SK-N-SH (cell line): ENCODE measurements around the gene IFITM5. TPM values are rescaled to one million over a fixed set of nuclear protein-coding genes. Genes with fewer than 3 reads are reported as not detected.
"Not testable (repeated sequence)": the region's sequence is repeated elsewhere in the genome, so short reads cannot be mapped to it uniquely, and the experiment has no call there.

Source experiments
- CTCF ChIA-PET: fragments of 300-600, 350-600 bp; formaldehyde crosslinking; extraction: SDS; loops from one replicate; lab custom pipeline; 2021; lab: Yijun Ruan, JAX
- POLR2A ChIA-PET: fragments of 350-600 bp; sonication (Branson Sonifier 250); formaldehyde crosslinking; extraction: SDS; loops from one replicate; lab custom pipeline; 2020; ENCODE audit warnings: antibody characterized with exemption, inconsistent platforms; lab: Yijun Ruan, JAX
- DNase-seq: peaks from one replicate; pipeline ENCODE4 v3.0.0; 2012
- H2AFZ ChIP-seq: fragments of 200-600 bp; sonication (generic); 2 replicates; pipeline ENCODE4 v1.8.1; 2016; ENCODE audit warnings: antibody characterized with exemption, mild to moderate bottlenecking, low read depth
- H3F3A ChIP-seq: fragments of 200-600 bp; sonication (generic); replicated peaks from 2 replicates; pipeline ENCODE3; 2016; ENCODE audit warnings: antibody characterized with exemption, mild to moderate bottlenecking; ENCODE audit not compliant: insufficient read depth
- H3K27ac ChIP-seq, 2 experiments: fragments of 200-500 bp in 1 of 2; fragments of 200-600 bp in 1 of 2; sonication (Bioruptor generic) in 1 of 2; sonication (generic), shearing (Covaris generic) in 1 of 2; 2 replicates each; pipeline versions ENCODE4 v1.5.1 to v1.6.1; 2014 to 2016; ENCODE audit warnings: low read depth in 2 of 2, inconsistent platforms in 1 of 2, low read length in 1 of 2, mild to moderate bottlenecking in 1 of 2, mixed read lengths in 1 of 2
- H3K27me3 ChIP-seq: fragments of 200-600 bp; sonication (generic), shearing (Covaris generic); 2 replicates; pipeline ENCODE4 v1.6.1; 2016; ENCODE audit warnings: mixed run types; ENCODE audit not compliant: insufficient read depth
- H3K36me3 ChIP-seq, 2 experiments: fragments of 200-500 bp in 1 of 2; fragments of 200-600 bp in 1 of 2; sonication (Bioruptor generic) in 1 of 2; sonication (generic) in 1 of 2; replicated peaks in 1 of 2; 2 replicates each; pipeline versions ENCODE3 to v1.5.1; 2014 to 2016; ENCODE audit warnings: low read length in 1 of 2, mild to moderate bottlenecking in 1 of 2; ENCODE audit not compliant: insufficient read depth in 2 of 2, control insufficient read depth in 1 of 2
- H3K4me1 ChIP-seq, 2 experiments: fragments of 200-500 bp in 1 of 2; fragments of 200-600 bp in 1 of 2; sonication (Bioruptor generic) in 1 of 2; sonication (generic), shearing (Covaris generic) in 1 of 2; 2 replicates each; pipeline versions ENCODE4 v1.5.1 to v1.6.1; 2014 to 2016; ENCODE audit warnings: low read depth in 1 of 2, low read length in 1 of 2, mixed run types in 1 of 2; ENCODE audit not compliant: insufficient read depth in 2 of 2, control insufficient read depth in 1 of 2
- H3K4me2 ChIP-seq: fragments of 200-600 bp; sonication (generic), shearing (Covaris generic); 2 replicates; pipeline ENCODE4 v1.6.1; 2017; ENCODE audit warnings: mixed run types
- H3K4me3 ChIP-seq, 2 experiments: fragments of 200-500 bp in 1 of 2; fragments of 200-600 bp in 1 of 2; sonication (Bioruptor generic) in 1 of 2; sonication (generic), shearing (Covaris generic) in 1 of 2; 2 replicates each; pipeline versions ENCODE4 v1.5.1 to v1.8.1; 2014 to 2016; ENCODE audit warnings: low read depth in 2 of 2, inconsistent platforms in 1 of 2, low read length in 1 of 2, mild to moderate bottlenecking in 1 of 2, mixed read lengths in 1 of 2, moderate library complexity in 1 of 2
- H3K79me2 ChIP-seq: fragments of 200-600 bp; sonication (generic); 2 replicates; pipeline ENCODE4 v1.8.1; 2017; ENCODE audit warnings: mild to moderate bottlenecking; ENCODE audit not compliant: insufficient read depth
- H3K9ac ChIP-seq: fragments of 200-600 bp; sonication (generic); 2 replicates; pipeline ENCODE4 v1.6.1; 2017; ENCODE audit warnings: mixed run types
- H3K9me2 ChIP-seq: fragments of 200-600 bp; sonication (generic); 2 replicates; pipeline ENCODE4 v1.6.1; 2017; ENCODE audit warnings: mixed run types
- H3K9me3 ChIP-seq: fragments of 200-600 bp; sonication (generic); 2 replicates; pipeline ENCODE4 v1.6.1; 2017; ENCODE audit warnings: mixed run types, mild to moderate bottlenecking, moderate library complexity
- H4K20me1 ChIP-seq: fragments of 200-600 bp; sonication (generic); 2 replicates; pipeline ENCODE4 v1.6.1; 2017; ENCODE audit warnings: mild to moderate bottlenecking, mixed run types; ENCODE audit not compliant: insufficient read depth
- CHD2 ChIP-seq: fragments of 150-350 bp; IDR thresholded peaks from 2 replicates; pipeline ENCODE4 v1.6.1; 2018; ENCODE audit warnings: low read length; ENCODE audit not compliant: partially characterized antibody
- GABPA ChIP-seq: IDR thresholded peaks from 2 replicates; pipeline ENCODE4 v1.4.0; 2012; ENCODE audit warnings: low read depth, mild to moderate bottlenecking
- JUND ChIP-seq: IDR thresholded peaks from 2 replicates; pipeline ENCODE4 v1.4.0; 2012
- MAX ChIP-seq: IDR thresholded peaks from 2 replicates; pipeline ENCODE4 v1.4.0; 2012; ENCODE audit warnings: low read depth
- NRF1 ChIP-seq: IDR thresholded peaks from 2 replicates; pipeline ENCODE4 v1.6.1; 2012; ENCODE audit warnings: low read depth, mild to moderate bottlenecking, low read length
- POLR2AphosphoS5 ChIP-seq: IDR thresholded peaks from 2 replicates; pipeline ENCODE4 v1.6.1; 2012; ENCODE audit warnings: low read depth, low read length
- RCOR1 ChIP-seq: fragments of 150-350 bp; IDR thresholded peaks from 2 replicates; pipeline ENCODE4 v1.6.1; 2017; ENCODE audit warnings: antibody characterized with exemption, low read length
- RXRA ChIP-seq: IDR thresholded peaks from 2 replicates; pipeline ENCODE4 v1.4.0; 2012; ENCODE audit warnings: low read depth, mild to moderate bottlenecking, borderline replicate concordance
- SIN3A ChIP-seq: IDR thresholded peaks from 2 replicates; pipeline ENCODE4 v1.6.1; 2012; ENCODE audit warnings: low read depth, mild to moderate bottlenecking, low read length, moderate library complexity, borderline replicate concordance
- TCF12 ChIP-seq: IDR thresholded peaks from 2 replicates; pipeline ENCODE4 v1.4.0; 2012
- TEAD4 ChIP-seq: IDR thresholded peaks from 2 replicates; pipeline ENCODE4 v1.4.0; 2012; ENCODE audit warnings: mild to moderate bottlenecking, borderline replicate concordance; ENCODE audit not compliant: insufficient read depth
- USF1 ChIP-seq: IDR thresholded peaks from 2 replicates; pipeline ENCODE4 v1.4.0; 2012; ENCODE audit warnings: low read depth, borderline replicate concordance
- USF2 ChIP-seq: fragments of 150-350 bp; IDR thresholded peaks from 2 replicates; pipeline ENCODE4 v1.6.1; 2017; ENCODE audit warnings: antibody characterized with exemption, low read length, low read depth, borderline replicate concordance
- ZBTB33 ChIP-seq: IDR thresholded peaks from 2 replicates; pipeline ENCODE4 v1.4.0; 2012; ENCODE audit warnings: low read depth, borderline replicate concordance
- WGBS: methylation state at CpG from one replicate; pipeline ENCODE4 v1.1.6; 2017; ENCODE audit warnings: low lambda C conversion rate; 5-methylcytosine and 5-hydroxymethylcytosine counted together
- polyA plus RNA-seq, 3 experiments: library from polyadenylated mRNA; depleted of rRNA; stranded (reverse); fragments of >200 nt; gene quantifications; 2 replicates each; pipeline ENCODE4 v1.2.3, GENCODE V29; 2012
- TF ChIP-seq, protein P1 (sequence below): fragments of 200-600 bp; sonication (generic); IDR thresholded peaks from 2 replicates; pipeline ENCODE4 v1.6.1; 2017; ENCODE audit warnings: antibody characterized with exemption, mild to moderate bottlenecking, moderate library complexity

The IFITM5 gene
- polyA plus RNA-seq, 1 of the 3 experiments (the other 2 are of a cell fraction) = not detected

GRCh38 chr11:315516-315994, 16.2 kb upstream of the IFITM5 start:
- H3K4me2 ChIP-seq = no peak overlapping the region
- CTCF ChIA-PET = interaction anchor here (0.9 kb wide), 1 partner anchor 49 kb away, joined by 4 read pairs; no protein-coding TSS in a partner anchor

DNA sequence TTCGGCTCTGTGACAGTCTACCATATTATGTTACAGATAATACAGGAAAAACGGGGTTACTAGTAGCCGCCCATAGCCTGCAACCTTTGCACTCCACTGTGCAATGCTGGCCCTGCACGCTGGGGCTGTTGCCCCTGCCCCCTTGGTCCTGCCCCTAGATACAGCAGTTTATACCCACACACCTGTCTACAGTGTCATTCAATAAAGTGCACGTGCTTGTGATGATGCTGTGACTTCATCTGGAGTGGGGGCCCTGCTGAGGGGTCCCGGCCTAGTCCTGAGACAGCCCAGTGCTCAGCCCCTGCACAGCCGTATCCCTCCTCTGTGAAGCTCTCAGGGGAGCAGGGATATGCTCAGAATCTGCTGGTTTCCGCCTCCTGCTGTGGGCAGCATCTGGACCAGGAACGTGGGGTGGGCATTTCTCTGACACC, 15.7 kb upstream of the IFITM5 start:
- H3K79me2 ChIP-seq = peaks cover 6% of the 10 kb centered on the region; the same call in 1 of the 2 replicates
- CTCF ChIA-PET = interaction anchor here (0.6 to 0.9 kb wide), 2 partner anchors 49 to 163 kb away, joined by 3 to 4 read pairs; no protein-coding TSS in a partner anchor
- no peaks in the 10 kb centered on the region for H3K9me3 ChIP-seq
- TF ChIP-seq USF1 = no peak
- TF ChIP-seq TEAD4 = no peak
- no peak for TF ChIP-seq RCOR1
- TF ChIP-seq, protein P1, sequence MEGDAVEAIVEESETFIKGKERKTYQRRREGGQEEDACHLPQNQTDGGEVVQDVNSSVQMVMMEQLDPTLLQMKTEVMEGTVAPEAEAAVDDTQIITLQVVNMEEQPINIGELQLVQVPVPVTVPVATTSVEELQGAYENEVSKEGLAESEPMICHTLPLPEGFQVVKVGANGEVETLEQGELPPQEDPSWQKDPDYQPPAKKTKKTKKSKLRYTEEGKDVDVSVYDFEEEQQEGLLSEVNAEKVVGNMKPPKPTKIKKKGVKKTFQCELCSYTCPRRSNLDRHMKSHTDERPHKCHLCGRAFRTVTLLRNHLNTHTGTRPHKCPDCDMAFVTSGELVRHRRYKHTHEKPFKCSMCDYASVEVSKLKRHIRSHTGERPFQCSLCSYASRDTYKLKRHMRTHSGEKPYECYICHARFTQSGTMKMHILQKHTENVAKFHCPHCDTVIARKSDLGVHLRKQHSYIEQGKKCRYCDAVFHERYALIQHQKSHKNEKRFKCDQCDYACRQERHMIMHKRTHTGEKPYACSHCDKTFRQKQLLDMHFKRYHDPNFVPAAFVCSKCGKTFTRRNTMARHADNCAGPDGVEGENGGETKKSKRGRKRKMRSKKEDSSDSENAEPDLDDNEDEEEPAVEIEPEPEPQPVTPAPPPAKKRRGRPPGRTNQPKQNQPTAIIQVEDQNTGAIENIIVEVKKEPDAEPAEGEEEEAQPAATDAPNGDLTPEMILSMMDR = no peak
- TF ChIP-seq USF2 = no peak
- TF ChIP-seq SIN3A = no peak
- no peak for TF ChIP-seq TCF12
- TF ChIP-seq ZBTB33 = no peak
- TF ChIP-seq NRF1 = no peak
- TF ChIP-seq JUND = no peak
- TF ChIP-seq RXRA = no peak
- no peak for TF ChIP-seq GABPA
- no peak for TF ChIP-seq POLR2AphosphoS5
- no peak for TF ChIP-seq MAX
- no peak for TF ChIP-seq CHD2
- peaks cover 4 to 9% of the 10 kb centered on the region in 2 experiments; a peak in 2 of 4 replicates for H3K4me1 ChIP-seq
- no peak overlapping the region for H3K4me3 ChIP-seq
- peaks cover 4% of the 10 kb centered on the region for H3F3A ChIP-seq
- H3K27ac ChIP-seq = no peak overlapping the region
- H3K4me2 ChIP-seq = no peak overlapping the region
- no peak overlapping the region for H3K9ac ChIP-seq
- no peaks in the 10 kb centered on the region for H3K9me2 ChIP-seq
- H2AFZ ChIP-seq = no peak overlapping the region
- H3K36me3 ChIP-seq = no peaks in the 10 kb centered on the region
- no peaks in the 10 kb centered on the region for H3K27me3 ChIP-seq
- no peaks in the 10 kb centered on the region for H4K20me1 ChIP-seq
- WGBS = 89% methylated on average over 7 of the region's 9 CpGs
- POLR2A ChIA-PET = no interaction called here
- DNase-seq = no peak

More at GRCh38 chr11:315516-315994, 16.2 kb upstream of the IFITM5 start:
- Histone ChIP-seq H3K36me3 (no peaks in the 10 kb centered on the region), H3K4me1 (peaks cover 4 to 9% of the 10 kb centered on the region in 2 experiments; a peak in 2 of 4 replicates), H3K9ac (no peak overlapping the region), H2AFZ (no peak overlapping the region), H3K9me3 (no peaks in the 10 kb centered on the region), H3K9me2 (no peaks in the 10 kb centered on the region), H3K4me3 (no peak overlapping the region), H3K27ac (no peak overlapping the region), H3F3A (peaks cover 4% of the 10 kb centered on the region), H3K27me3 (no peaks in the 10 kb centered on the region), H3K79me2 (peaks cover 8% of the 10 kb centered on the region; the same call in 1 of the 2 replicates), H4K20me1 (no peaks in the 10 kb centered on the region)
- TF ChIP-seq TCF12 (no peak), POLR2AphosphoS5 (no peak)
- POLR2A ChIA-PET = no interaction called here
- 80% methylated on average over 22 of the region's 32 CpGs for WGBS
- no peak for DNase-seq

DNA sequence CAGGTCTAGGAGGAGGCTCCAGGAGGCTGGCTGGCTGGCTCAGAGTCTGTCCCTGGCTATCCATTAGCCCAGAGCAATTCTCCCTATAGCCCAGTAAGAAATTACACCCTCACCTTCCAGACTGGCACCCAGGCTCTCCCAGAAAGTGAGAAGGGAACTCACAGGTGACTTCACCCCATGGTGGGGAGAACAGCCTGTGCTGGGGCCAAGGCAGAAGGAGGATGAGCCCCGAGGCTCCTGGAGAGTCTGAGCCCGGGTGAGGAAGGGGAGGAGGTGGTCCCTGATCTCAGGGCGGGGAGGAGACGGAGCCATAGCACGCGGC, 15.2 kb upstream of the IFITM5 start:
- 56% methylated on average over 2 of the region's 6 CpGs for WGBS
- POLR2A ChIA-PET, H3K36me3 ChIP-seq, DNase-seq, H3K9ac ChIP-seq, H3K4me3 ChIP-seq, H3K9me3 ChIP-seq, H2AFZ ChIP-seq, H3F3A ChIP-seq, H3K79me2 ChIP-seq, H3K9me2 ChIP-seq, H4K20me1 ChIP-seq, H3K27ac ChIP-seq, CTCF ChIA-PET, H3K27me3 ChIP-seq, H3K4me2 ChIP-seq: not testable (repeated sequence)
- H3K4me1 ChIP-seq = peaks cover 4 to 12% of the 10 kb centered on the region in 2 experiments; a peak in 2 of 4 replicates
